HG03025 (cell line): Measurements from ENCODE around the gene WASF2.

Source experiments
- ATAC-seq: cut with Tn5 transposase; IDR thresholded peaks from one replicate; pipeline ENCODE4 v1.9.1; 2021; ENCODE audit warnings: mild to moderate bottlenecking, moderate library complexity; ENCODE audit not compliant: unreplicated experiment, low FRiP score

WASF2 gene

DNA sequence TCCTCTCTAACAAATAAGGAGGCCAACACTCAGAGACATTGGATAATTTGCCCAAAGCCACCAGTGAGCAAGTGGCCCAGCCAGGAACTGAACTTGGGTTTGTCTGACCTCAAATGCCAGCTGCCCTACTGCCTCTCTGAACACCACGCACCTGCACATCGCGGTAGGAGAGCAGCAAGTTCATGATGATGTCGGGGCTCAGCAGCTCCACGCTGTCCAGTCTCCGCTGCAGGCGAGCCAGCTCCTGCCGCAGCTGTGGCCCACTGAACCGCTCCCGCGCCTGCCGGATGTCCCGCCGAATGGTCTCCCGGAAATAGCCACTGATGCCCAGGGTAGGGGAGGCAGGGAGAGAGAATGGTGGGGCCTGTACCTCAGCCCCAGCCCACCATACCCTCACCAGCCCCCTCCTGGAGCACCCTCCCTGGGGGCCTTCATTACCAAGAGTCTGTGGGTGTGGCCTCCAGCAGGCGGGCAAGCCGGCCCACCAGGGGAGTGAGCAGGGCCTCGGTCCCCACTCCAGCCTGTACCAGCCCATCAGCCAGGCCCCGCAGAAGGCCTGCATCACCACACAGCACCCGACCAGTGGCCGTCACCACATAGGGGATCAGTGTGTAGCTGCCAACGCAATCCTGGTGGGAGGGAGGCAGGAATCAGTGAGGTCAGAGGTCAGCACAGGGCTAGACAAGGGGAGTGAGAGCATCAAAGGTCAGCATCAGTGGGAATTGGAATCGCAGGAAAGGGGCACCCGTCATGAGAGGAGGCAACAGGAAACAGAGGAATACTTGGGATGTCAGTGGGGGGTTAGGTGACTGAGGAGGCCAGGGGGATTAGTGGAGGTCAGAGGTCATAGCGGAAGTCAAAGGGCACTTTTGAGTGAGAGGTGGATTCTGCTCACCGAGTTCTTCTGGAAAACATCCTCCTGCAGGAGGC is 125.9 kb downstream of the WASF2 start:
- ATAC-seq = no peak

DNA sequence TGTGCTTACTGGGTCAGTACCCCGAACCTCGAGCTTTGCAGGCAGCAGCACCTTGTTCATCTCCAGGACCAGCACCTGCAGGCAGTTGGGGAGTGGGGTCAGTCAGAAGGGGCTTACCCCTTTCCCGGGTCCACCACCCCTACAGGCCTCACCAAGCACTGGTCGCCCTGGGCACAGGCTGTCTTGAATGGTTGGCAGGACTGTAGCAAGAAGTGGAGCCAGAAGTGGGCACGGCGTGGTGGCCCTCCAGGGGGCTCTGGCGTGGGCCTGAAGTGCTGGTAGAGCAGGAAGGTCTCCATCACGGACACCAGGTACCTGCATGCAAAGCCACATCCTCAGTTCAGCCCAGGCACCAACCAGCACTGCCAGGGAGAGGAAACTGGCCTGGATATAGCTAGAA is 128.4 kb downstream of the WASF2 start:
- ATAC-seq = no peak

DNA sequence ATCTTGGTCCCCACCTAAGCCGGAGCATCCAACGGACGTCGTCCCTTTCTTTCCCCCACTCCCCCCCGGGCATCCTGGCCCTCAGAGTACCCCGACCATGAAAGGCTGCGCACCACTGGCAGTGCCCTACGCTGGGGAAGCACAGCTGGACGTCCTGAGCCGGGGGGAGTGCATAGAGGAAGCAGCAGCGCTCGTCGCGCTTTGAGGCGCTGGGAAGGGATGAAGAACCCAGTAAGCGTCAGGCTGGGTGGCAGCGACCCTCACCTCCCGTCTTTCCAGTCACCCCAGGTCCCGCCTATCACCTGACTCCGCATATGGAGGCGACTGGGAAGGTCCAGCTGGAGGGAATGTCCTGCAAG is 128.9 kb downstream of the WASF2 start:
- ATAC-seq = no peak

DNA sequence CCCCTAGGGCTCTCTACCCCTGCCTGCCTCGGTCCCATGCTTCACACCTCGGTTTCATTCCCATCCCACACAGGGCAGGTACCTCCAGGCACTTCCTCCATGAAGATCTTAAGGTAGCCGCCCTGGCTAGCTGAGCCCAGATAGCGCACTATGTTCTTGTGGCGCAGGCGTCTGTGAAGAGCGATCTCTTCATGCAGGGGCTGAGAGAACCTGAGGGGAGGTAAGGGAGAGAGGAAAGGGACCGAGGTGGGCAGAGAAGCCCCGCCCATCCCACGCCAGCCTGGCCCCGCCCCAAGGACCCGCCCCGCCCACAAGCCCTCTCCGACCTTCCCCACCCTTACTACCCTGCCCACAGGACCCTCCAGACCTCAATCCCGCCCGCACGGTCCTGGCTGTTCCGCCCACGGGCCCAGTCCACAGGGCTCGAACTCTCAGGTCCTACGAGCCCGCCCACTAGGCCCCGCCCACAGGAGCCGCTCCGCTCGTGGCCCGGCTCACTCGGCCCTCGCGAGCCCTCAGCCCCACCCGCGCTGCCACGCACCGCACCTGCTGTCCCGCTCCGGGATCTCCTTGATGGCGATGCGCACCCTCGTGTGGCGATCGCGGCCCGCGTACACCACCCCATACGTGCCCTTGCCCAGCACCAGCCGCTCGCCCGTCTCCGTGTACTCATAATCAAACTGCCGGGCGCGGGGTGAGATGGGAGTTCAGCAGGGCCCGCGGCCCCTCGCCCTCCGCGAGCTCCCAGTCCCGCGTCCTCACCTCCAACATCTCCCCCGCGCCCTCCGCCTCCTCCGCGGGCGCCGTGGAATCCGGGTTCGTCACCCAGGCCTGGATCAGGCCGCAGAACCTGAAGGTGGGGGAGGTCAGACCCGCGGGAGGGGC is 129.6 kb downstream of the WASF2 start:
- ATAC-seq = no peak

DNA sequence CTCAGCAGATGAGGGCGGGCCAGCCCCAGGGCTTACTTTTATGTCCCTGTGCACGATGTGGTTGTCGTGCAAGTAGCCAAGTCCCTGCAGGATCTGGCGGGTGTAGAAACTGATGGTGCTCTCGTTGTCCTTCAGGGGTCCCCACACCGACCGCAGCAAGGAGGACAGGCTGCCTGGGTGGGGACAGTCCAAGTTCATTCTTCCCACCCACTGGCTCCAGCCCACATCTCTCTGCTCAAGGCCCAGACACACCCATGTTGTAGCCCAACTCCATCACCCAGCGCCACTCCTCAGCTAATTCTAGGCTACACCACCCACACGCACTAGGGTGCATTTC is 130.2 kb downstream of the WASF2 start:
- ATAC-seq = no peak

DNA sequence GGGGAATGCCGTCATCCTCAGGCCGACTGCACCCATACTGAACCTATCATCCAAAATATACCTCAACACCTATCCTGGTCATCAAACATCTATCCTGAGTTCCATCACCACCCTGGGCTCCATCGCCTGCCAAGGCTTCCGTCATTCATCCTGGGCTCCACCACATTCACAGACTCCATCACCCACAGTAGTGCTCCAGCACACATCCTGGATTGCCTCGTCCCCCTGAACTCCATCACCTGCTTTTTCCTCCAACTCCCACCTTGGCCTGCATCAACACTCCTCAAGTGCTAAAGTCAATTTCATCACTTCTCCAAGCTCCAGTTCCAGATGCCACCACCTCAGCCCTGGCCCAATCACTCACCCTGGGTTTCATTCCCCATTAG is 131.0 kb downstream of the WASF2 start:
- ATAC-seq = no peak

DNA sequence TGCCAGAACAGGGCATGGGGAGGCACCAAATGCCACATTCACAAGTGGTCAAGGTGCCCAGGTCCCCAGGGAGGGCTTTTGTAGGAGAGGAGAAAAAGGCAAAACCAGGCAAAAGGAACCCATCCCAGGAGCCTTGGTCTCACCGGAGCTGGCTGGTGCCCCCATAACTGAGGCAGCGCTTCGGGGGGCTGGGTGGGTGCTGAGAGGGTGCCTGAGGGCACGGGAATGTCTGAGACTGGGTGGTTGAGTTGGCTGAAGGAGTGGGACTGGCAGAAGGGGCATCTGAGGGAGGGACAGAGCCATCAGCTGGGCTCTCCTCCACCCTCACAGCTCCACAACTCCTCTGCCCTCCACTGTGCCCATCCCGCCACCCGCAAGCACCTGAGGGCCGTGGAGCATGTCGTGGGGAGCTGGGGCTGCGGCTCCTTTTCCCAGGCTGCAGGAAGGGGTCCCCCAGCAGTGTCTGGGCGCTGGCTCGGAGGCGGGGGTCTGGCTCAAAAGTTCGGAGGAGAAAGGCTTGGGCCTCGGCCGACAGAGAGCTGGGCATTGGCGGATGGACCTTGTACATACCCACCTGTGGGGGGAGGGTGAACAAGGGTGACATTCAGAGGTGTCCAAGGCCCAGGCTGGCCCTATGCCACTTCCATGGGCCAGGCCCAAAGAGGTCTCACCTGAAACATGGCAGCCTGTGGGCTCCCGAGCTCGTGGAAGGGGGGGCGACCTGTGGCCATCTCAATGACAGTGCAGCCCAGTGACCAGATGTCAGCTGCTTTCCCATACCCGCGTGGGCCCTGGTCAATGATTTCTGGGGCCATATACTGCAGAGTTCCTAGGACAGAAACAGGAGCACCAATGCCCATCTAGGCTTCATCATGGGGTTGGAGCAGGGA is 131.7 kb downstream of the WASF2 start:
- no peak for ATAC-seq

DNA sequence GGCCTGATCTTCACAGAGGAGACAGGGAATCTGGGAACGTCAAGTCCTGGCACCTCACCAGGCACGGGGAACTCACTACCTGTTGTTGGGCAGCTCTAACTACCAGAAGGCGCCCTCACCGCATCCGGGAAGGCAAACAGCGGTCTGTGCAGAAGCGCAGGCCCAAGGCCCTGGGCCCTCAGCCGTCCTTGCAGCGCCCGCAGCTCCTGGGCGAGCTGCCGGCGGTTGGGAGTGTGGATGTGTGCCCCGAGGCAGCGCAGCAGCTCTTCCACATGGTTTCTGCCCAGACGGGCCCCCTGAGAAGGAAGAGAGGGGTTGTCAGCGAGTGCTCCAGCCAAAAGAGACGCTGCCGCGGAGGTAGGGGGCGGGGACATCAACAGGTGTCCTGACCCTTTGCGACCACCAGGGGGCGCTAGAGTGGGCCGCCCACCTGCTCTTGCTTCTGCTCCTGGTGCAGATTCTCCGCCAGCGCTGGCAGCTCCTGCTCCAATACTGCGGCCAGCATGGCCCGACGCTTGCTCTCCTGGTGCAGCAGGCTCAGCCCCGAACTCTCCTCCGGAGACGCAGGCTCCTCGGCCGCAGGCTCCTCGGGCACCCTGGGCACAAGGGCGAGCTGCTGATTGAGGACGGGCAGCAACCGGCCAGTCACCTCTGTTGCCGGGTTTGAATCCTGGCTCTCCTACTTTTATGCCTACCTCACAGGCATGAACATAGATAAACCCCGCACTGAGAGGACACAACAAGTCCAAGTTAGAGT is 132.5 kb downstream of the WASF2 start:
- ATAC-seq = no peak

DNA sequence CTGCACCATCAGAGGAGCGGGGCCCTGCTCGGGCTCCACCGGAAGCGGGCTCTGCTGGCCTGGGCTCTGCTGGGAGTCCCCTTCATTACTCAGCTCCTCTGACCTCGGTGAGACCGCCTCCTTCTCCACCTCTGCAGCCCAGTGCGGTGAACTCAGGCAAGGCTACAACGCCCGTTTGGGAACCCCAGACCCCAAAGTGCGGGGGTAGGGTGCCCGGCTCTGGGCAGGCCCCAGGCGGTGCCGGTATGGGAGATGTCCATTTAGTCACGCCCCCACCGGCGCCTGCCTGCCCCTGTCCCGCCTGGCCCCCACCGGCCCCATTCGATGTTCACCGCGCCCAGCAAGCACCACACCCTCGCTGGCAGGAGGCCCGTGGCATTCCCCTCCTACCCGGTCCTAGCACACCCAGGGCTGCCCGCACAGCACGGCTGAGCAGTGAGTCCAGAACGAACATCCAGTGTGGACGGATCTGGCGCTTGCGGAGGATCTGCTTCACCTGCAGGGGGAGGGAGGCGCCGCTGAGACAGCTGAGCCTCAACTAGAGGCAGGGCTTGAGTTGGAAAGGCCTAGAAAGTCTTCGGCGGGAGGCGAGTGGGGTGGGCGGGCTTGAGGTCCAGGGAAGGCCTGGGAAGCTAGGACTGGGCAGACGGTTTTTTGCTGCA is 133.2 kb downstream of the WASF2 start:
- no peak for ATAC-seq

DNA sequence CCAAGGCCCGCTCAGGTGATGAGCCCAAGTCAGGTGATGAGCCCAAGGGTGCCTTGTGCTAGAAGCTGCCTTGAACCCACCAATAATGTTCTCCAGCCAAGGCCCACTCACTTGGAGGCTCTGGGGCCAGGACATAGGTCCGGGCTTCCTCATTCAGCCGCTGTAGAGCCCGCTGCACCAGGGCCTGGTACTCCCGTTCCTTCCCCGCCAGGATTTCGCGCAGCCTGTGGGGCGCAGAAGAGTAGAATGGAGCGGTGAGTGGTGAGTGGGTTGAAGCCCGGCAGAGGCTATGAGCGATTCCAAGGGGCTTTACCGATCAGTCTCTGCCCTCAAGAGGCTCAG is 133.7 kb downstream of the WASF2 start:
- no peak for ATAC-seq

DNA sequence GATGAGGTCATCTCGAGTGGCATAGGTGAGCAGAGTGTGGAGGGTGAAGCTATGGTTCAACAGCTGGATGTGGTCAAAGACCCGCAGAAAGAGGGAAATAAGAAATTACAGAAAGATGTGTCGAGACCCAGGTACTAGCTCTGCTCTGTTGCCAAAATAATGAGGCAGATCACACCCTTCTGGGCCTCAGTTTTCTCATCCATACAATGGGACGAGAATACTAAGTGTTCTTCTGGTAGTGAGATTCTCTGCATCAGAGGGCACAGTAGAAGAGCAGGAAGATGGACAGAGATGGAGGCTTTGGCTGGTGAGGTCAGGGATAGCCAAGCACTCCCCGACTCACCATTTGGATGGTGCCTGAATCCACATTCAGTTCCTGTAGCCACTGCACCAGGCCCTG is 134.3 kb downstream of the WASF2 start:
- no peak for ATAC-seq
